Hepatocyte (in vitro differentiated cells): Measurements from ENCODE around the gene NAA80. TPM values are rescaled to one million over a fixed set of nuclear protein-coding genes. Genes with fewer than 3 reads are reported as not detected.
A peak's percentile ranks its signal among the peaks of the same experiment; 100 is the strongest.

Source experiments
- DNase-seq: peaks from one replicate; pipeline ENCODE4 v3.0.0-alpha.2; 2016; ENCODE audit warnings: low spot score
- H2AFZ ChIP-seq: fragments of 200-600 bp; sonication (generic); 2 replicates; pipeline ENCODE4 v1.6.0; 2016; ENCODE audit warnings: antibody characterized with exemption, mild to moderate bottlenecking
- H3K27ac ChIP-seq: fragments of 200-600 bp; sonication (generic); 2 replicates; pipeline ENCODE4 v1.5.1; 2016; ENCODE audit warnings: mild to moderate bottlenecking
- H3K27me3 ChIP-seq: fragments of 200-600 bp; sonication (generic); 2 replicates; pipeline ENCODE4 v1.6.1; 2016
- H3K36me3 ChIP-seq: fragments of 200-600 bp; sonication (generic); replicated peaks from 2 replicates; pipeline ENCODE4 v1.5.1; 2016; ENCODE audit warnings: low read depth; ENCODE audit not compliant: insufficient read depth
- H3K4me1 ChIP-seq: fragments of 200-600 bp; sonication (generic); 2 replicates; pipeline ENCODE4 v1.5.1; 2016; ENCODE audit warnings: mild to moderate bottlenecking, moderate library complexity; ENCODE audit not compliant: insufficient read depth
- H3K4me2 ChIP-seq: fragments of 200-600 bp; sonication (generic); 2 replicates; pipeline ENCODE4 v1.6.0; 2016
- H3K4me3 ChIP-seq: fragments of 200-600 bp; sonication (generic); 2 replicates; pipeline ENCODE4 v1.5.1; 2016; ENCODE audit warnings: mild to moderate bottlenecking
- H3K79me2 ChIP-seq: fragments of 200-600 bp; sonication (generic); 2 replicates; pipeline ENCODE4 v1.6.0; 2017; ENCODE audit warnings: mild to moderate bottlenecking
- H3K9me2 ChIP-seq: fragments of 200-600 bp; sonication (generic); replicated peaks from 2 replicates; pipeline ENCODE4 v1.6.0; 2017; ENCODE audit warnings: mild to moderate bottlenecking; ENCODE audit not compliant: insufficient read depth
- H3K9me3 ChIP-seq: fragments of 200-600 bp; sonication (generic); 2 replicates; pipeline ENCODE4 v1.5.1; 2016; ENCODE audit warnings: low read depth, mild to moderate bottlenecking
- H4K20me1 ChIP-seq: fragments of 200-600 bp; sonication (generic); 2 replicates; pipeline ENCODE4 v1.6.0; 2016; ENCODE audit warnings: mild to moderate bottlenecking; ENCODE audit not compliant: insufficient read depth, poor library complexity, severe bottlenecking
- CTCF ChIP-seq: fragments of 200-600 bp; sonication (generic); IDR thresholded peaks from 2 replicates; pipeline ENCODE4 v1.5.1; 2016; ENCODE audit warnings: antibody characterized with exemption, mild to moderate bottlenecking; ENCODE audit not compliant: poor library complexity
- EZH2 ChIP-seq: fragments of 200-600 bp; sonication (generic); IDR thresholded peaks from 2 replicates; pipeline ENCODE4 v1.6.1; 2016; ENCODE audit warnings: antibody characterized with exemption, mild to moderate bottlenecking, borderline replicate concordance
- EZH2phosphoT487 ChIP-seq: fragments of 200-600 bp; sonication (generic); IDR thresholded peaks from one replicate; pipeline ENCODE4 v1.6.1; 2018; ENCODE audit warnings: antibody characterized with exemption, mild to moderate bottlenecking, low read depth, moderate library complexity; ENCODE audit not compliant: unreplicated experiment, severe bottlenecking
- WGBS: methylation state at CpG from one replicate; pipeline ENCODE4 v1.1.6; 2016; ENCODE audit warnings: low lambda C conversion rate; ENCODE audit errors: missing lambda C conversion rate; 5-methylcytosine and 5-hydroxymethylcytosine counted together
- polyA plus RNA-seq: library from polyadenylated mRNA; unstranded; fragments of >200 nt; fragmentation: Nextera tagmentation; extraction: Ambion mirVana; gene quantifications from 2 replicates; pipeline ENCODE4 v1.2.1, GENCODE V29; 2016
- total RNA-seq: library from RNA; depleted of rRNA; stranded (reverse); fragments of >200 nt; gene quantifications from 2 replicates; pipeline ENCODE4 v1.2.3, GENCODE V29; 2014

NAA80 gene
- total and polyA plus RNA-seq, 2 experiments from 2014 or later: 6.7 to 19.5 TPM

- Histone ChIP-seq H3K4me2 (peak overlapping the region; percentile 82), H3K36me3 (no peaks in the 10 kb centered on the region), H3K27me3 (no peaks in the 10 kb centered on the region), H3K9me3 (no peaks in the 10 kb centered on the region), H3K4me1 (peaks cover 18% of the 10 kb centered on the region), H3K9me2 (no peaks in the 10 kb centered on the region), H4K20me1 (no peaks in the 10 kb centered on the region), H2AFZ (peak overlapping the region; percentile 54), H3K79me2 (peaks cover 16% of the 10 kb centered on the region), H3K4me3 (no peak overlapping the region), H3K27ac (peak overlapping the region; percentile 71)
- no peak for TF ChIP-seq EZH2
- TF ChIP-seq EZH2phosphoT487: no peak
- TF ChIP-seq CTCF: no peak
- DNase-seq: no peak
- WGBS: 90% methylated on average over 12 of the region's 12 CpGs
Observed at GRCh38 chr3:50293079-50293801, 6.0 kb downstream of the NAA80 start.

DNA sequence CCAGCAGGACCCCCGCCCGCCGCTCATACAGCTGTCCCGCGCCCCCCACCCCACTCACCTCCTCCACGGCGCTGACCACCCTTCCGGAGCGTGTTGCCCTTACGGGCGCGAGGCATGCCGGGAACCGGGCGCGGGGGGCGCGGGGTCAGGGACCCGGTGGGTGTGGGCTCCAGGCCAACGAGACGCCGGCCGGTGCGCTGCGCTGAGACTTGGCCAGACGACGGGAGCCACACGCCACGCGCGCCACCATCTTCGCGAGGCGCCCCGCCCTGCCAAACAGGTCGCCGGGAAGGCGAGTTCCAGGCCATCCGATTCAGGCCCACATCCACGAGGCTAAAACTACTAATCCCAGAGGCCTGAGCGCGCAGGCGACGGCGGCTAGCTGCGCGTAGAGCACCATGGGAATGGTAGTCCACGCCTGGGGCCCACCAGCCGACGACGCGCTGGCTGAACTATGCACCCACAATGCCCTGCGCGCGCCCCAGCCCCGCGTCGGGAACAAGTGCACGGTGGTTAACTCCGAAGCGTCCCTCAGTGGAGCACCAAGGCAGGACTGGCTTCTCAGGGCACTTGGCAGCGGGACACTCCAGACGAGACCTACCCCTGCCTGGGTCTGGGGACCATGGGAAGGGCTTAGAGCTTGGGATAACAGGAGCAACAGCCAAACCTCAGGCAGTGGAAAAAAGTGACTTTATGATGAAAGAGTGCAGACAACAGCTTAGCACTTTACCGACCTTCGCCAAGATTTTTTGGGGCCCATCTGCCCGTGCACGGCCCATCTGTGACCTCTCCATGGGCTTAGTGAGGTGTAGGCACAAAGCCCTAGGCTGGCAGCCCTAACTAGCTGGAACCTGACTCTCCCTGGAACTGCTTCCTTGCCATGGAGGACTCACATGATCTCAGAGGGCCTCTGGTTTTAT is 6.8 kb downstream of the NAA80 start, which contains the start of gene IFRD2:
Gene IFRD2 (minus strand): TSS at position 271 of the 920 bp plus-strand sequence. CDS start 155 bp downstream, at position 116.
- TF ChIP-seq EZH2: no peak
- TF ChIP-seq EZH2phosphoT487: no peak
- no peak for TF ChIP-seq CTCF
- peak; percentile 98 for DNase-seq
- WGBS: 9% methylated on average over 32 of the region's 67 CpGs
- Histone ChIP-seq H3K27me3 (no peaks in the 10 kb centered on the region), H3K9me3 (no peaks in the 10 kb centered on the region), H3K9me2 (no peaks in the 10 kb centered on the region), H3K27ac (peak within 1 kb of the TSS; percentile 97), H3K4me3 (peak within 1 kb of the TSS; percentile 81), H3K36me3 (no peaks in the 10 kb centered on the region), H2AFZ (peak within 1 kb of the TSS; percentile 73), H3K79me2 (peaks cover 16% of the 10 kb centered on the region), H3K4me1 (peaks cover 15% of the 10 kb centered on the region), H3K4me2 (peak within 1 kb of the TSS; percentile 100), H4K20me1 (no peaks in the 10 kb centered on the region)

DNA sequence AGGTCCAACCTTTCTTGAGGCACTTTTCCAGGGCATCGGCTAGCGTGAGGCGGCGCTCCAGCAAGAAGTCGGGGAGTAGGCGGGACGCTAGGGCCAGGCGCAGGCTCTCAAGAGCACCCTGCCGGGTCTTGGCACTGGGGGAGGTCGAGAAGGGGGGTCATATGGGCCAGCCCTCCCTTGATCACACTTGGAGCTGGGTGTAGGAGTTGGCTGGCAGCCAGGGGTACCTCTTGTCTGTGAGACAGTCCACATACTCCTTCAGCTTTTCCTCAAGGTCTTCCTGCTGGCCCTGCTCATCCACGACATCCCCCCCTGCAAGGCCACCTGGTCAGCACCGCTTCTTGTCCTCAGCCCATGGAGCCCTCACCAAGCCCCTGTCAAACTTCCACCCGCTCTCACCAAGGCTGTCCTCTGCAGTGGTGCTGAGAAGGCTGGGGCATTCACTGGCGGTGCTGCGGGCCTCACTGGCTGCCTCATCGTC is 9.0 kb downstream of the NAA80 start:
- Histone ChIP-seq H2AFZ (no peak overlapping the region), H3K4me3 (no peak overlapping the region), H3K36me3 (no peaks in the 10 kb centered on the region), H4K20me1 (no peaks in the 10 kb centered on the region), H3K27me3 (no peaks in the 10 kb centered on the region), H3K9me2 (no peaks in the 10 kb centered on the region), H3K4me1 (peaks cover 15% of the 10 kb centered on the region), H3K27ac (no peak overlapping the region), H3K4me2 (peak overlapping the region; percentile 100), H3K79me2 (peaks cover 16% of the 10 kb centered on the region), H3K9me3 (no peaks in the 10 kb centered on the region)
- no peak for TF ChIP-seq EZH2phosphoT487
- 96% methylated on average over 16 of the region's 16 CpGs for WGBS
- no peak for DNase-seq
